C4-2B (cell line): Measurements from ENCODE around the gene SPATA31E1.
A peak's percentile ranks its signal among the peaks of the same experiment; 100 is the strongest.
"Not testable (repeated sequence)": the region's sequence is repeated elsewhere in the genome, so short reads cannot be mapped to it uniquely, and the experiment has no call there.

Source experiments
- H3K27ac ChIP-seq: fragments of 450-650 bp; 2 replicates; pipeline ENCODE4 v1.5.1; 2017
- ZFX ChIP-seq: fragments of 450-650 bp; IDR thresholded peaks from 2 replicates; pipeline ENCODE4 v1.6.1; 2017
- TF ChIP-seq, protein P1 (sequence below): fragments of 450-650 bp; conservative IDR thresholded peaks from 2 replicates; pipeline ENCODE4 v1.5.1; 2017; ENCODE audit warnings: mild to moderate bottlenecking

The SPATA31E1 gene

DNA sequence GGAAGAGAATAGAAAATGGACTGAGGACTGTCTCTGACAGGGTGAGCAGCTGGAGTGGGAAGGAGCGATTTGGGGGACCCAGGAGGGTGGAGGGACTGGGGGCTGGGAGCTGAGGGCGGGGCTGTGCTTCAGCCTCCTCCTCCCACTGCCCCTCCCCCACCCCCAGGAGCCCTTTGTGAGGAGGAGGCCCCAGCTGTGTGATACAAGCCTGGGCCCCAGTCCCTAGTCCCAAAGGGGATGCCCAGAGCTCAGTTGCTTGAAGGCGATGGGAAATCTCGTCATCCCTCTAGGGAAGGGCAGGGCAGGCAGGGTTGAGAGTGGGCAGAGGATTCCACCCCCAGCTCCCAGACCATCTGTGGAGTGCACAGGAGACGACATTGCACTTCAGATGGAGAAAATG, at the start of gene SPATA31E1:
SPATA31E1 (plus strand) TSS at position 251 of the 400 bp plus-strand sequence; CDS start at position 266, 15 bp downstream.
- H3K27ac ChIP-seq = no peak within 1 kb of the TSS
- TF ChIP-seq, protein P1, sequence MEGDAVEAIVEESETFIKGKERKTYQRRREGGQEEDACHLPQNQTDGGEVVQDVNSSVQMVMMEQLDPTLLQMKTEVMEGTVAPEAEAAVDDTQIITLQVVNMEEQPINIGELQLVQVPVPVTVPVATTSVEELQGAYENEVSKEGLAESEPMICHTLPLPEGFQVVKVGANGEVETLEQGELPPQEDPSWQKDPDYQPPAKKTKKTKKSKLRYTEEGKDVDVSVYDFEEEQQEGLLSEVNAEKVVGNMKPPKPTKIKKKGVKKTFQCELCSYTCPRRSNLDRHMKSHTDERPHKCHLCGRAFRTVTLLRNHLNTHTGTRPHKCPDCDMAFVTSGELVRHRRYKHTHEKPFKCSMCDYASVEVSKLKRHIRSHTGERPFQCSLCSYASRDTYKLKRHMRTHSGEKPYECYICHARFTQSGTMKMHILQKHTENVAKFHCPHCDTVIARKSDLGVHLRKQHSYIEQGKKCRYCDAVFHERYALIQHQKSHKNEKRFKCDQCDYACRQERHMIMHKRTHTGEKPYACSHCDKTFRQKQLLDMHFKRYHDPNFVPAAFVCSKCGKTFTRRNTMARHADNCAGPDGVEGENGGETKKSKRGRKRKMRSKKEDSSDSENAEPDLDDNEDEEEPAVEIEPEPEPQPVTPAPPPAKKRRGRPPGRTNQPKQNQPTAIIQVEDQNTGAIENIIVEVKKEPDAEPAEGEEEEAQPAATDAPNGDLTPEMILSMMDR = no peak
- TF ChIP-seq ZFX = no peak

- no peak overlapping the region for H3K27ac ChIP-seq
- TF ChIP-seq, protein P1 = peak; percentile 14; the same call in 1 of the 2 replicates
- no peak for TF ChIP-seq ZFX
Measured at GRCh38 chr9:87834357-87834756, 48.3 kb upstream of the SPATA31E1 start.

DNA sequence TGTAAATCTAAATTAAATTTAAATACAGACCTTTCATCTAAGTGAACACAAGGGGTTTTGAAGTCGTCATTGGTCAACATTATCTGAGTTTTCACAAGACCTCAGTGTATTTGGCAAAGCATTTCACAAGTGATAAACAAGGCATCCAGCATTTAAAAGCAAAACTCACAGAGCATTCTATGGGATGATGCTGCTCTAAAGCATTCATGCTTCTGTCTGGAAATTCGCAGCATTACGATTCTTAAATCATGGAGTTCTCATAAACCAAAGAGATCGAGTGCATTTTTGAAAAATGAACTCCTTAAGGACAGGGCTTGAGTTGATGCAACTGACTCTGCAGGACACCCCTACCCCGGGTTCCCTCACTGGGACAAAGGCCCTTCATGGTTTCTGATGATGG, 46.1 kb upstream of the SPATA31E1 start:
- H3K27ac ChIP-seq = no peak overlapping the region
- TF ChIP-seq, protein P1 = no peak
- TF ChIP-seq ZFX = no peak

- no peak for TF ChIP-seq ZFX
- TF ChIP-seq, protein P1 = no peak
- H3K27ac ChIP-seq = no peak overlapping the region
Measured at GRCh38 chr9:87836951-87837705, 45.5 kb upstream of the SPATA31E1 start.

GRCh38 chr9:87840134-87840533, 42.5 kb upstream of the SPATA31E1 start:
- TF ChIP-seq ZFX = no peak
- TF ChIP-seq, protein P1 = no peak
- H3K27ac ChIP-seq = no peak overlapping the region

GRCh38 chr9:87842878-87843585, 39.6 kb upstream of the SPATA31E1 start:
- TF ChIP-seq, protein P1 = no peak
- TF ChIP-seq ZFX = no peak
- no peak overlapping the region for H3K27ac ChIP-seq

GRCh38 chr9:87844506-87844905, 38.2 kb upstream of the SPATA31E1 start:
- H3K27ac ChIP-seq = no peak overlapping the region
- TF ChIP-seq, protein P1 = no peak
- no peak for TF ChIP-seq ZFX

- not testable (repeated sequence) for H3K27ac ChIP-seq
Measured at GRCh38 chr9:87847817-87848216, 34.9 kb upstream of the SPATA31E1 start.
